A549 (cell line): Measurements from ENCODE around the gene METTL9. TPM values are rescaled to one million over a fixed set of nuclear protein-coding genes. Genes with fewer than 3 reads are reported as not detected.

Experiments used
- ATAC-seq, 2 experiments: fragments of 200-7000 bp in 1 of 2; fragments of >200 bp in 1 of 2; cut with Nextera tagmentation in 1 of 2; cut with Tn5 transposase in 1 of 2; 3 replicates each; pipeline versions ENCODE4 v1.8.0 to v1.9.1; 2018 to 2020; ENCODE audit warnings: mild to moderate bottlenecking in 1 of 2, moderate library complexity in 1 of 2
- CTCF ChIA-PET: fragments of 300-600 bp; sonication (Branson Sonifier 250); formaldehyde crosslinking; extraction: SDS; loops from one replicate; lab custom pipeline; 2021; ENCODE audit warnings: antibody characterized with exemption, inconsistent platforms; lab: Yijun Ruan, JAX
- POLR2A ChIA-PET: fragments of 350-600 bp; formaldehyde crosslinking; extraction: SDS; loops from one replicate; lab custom pipeline; 2021; ENCODE audit warnings: antibody characterized with exemption, inconsistent platforms; lab: Yijun Ruan, JAX
- DNase-seq, 2 experiments: peaks; one replicate each; pipeline versions ENCODE4 v3.0.0 to v3.0.0-alpha.2; 2011 to 2016; ENCODE audit warnings: low read depth in 1 of 2, low spot score in 1 of 2
- FAIRE-seq: peaks from 2 replicates; lab custom pipeline; 2011; peaks lifted over from hg19 to GRCh38; lab: Jason Lieb, UNC
- H3K27ac ChIP-seq, 2 experiments: fragments of >200 bp; sonication (Bioruptor Twin); formaldehyde crosslinking; 3 replicates each; pipeline ENCODE4 v1.5.1; 2016 to 2017
- H3K4me1 ChIP-seq: fragments of >200 bp; sonication (Bioruptor Twin); formaldehyde crosslinking; 3 replicates; pipeline ENCODE4 v1.6.1; 2016
- H3K4me2 ChIP-seq: fragments of >200 bp; sonication (Bioruptor Twin); formaldehyde crosslinking; 3 replicates; pipeline ENCODE4 v1.6.1; 2016
- H3K4me3 ChIP-seq: fragments of >200 bp; sonication (Bioruptor Twin); formaldehyde crosslinking; 3 replicates; pipeline ENCODE4 v1.5.1; 2016
- H3K9me3 ChIP-seq: fragments of >200 bp; sonication (Bioruptor Twin); formaldehyde crosslinking; 3 replicates; pipeline ENCODE4 v1.6.1; 2016
- CTCF ChIP-seq: fragments of >200 bp; sonication (Bioruptor Twin); formaldehyde crosslinking; IDR thresholded peaks from 3 replicates; pipeline ENCODE4 v1.5.1; 2016
- E2F6 ChIP-seq: IDR thresholded peaks from 2 replicates; pipeline ENCODE4 v1.6.1; 2012; ENCODE audit warnings: low read depth, borderline replicate concordance
- EP300 ChIP-seq, 2 experiments: fragments of >200 bp; sonication (Bioruptor Twin); formaldehyde crosslinking; IDR thresholded peaks; 2 replicates in 1 of 2; 3 replicates in 1 of 2; pipeline ENCODE4 v1.6.1; 2016 to 2017
- FOSB ChIP-seq: fragments of 250-450 bp; sonication (Bioruptor Pico); IDR thresholded peaks from 2 replicates; pipeline ENCODE4 v1.5.0; 2020; ENCODE audit warnings: mild to moderate bottlenecking, moderate library complexity
- JUN ChIP-seq, 2 experiments: fragments of >200 bp; sonication (Bioruptor Twin); formaldehyde crosslinking; IDR thresholded peaks; 2 replicates in 1 of 2; 3 replicates in 1 of 2; pipeline ENCODE4 v1.6.1; 2016 to 2017
- MAFK ChIP-seq: fragments of 450-650 bp; IDR thresholded peaks from 2 replicates; pipeline ENCODE4 v1.6.1; 2014; ENCODE audit not compliant: partially characterized antibody
- NPAS2 ChIP-seq: fragments of 250-450 bp; sonication (Bioruptor Pico); IDR thresholded peaks from 2 replicates; pipeline ENCODE4 v1.8.0; 2022; ENCODE audit warnings: mild to moderate bottlenecking, moderate library complexity, borderline replicate concordance
- NR3C1 ChIP-seq: fragments of >200 bp; sonication (Bioruptor Twin); formaldehyde crosslinking; IDR thresholded peaks from 3 replicates; pipeline ENCODE4 v1.6.1; 2017
- PBX3 ChIP-seq: IDR thresholded peaks from 2 replicates; pipeline ENCODE4 v1.6.1; 2012
- RNF2 ChIP-seq: fragments of 200-600 bp; sonication (generic); IDR thresholded peaks from 2 replicates; pipeline ENCODE4 v1.6.1; 2016; ENCODE audit warnings: low read depth, mild to moderate bottlenecking, antibody characterized with exemption, moderate library complexity, borderline replicate concordance
- SREBF2 ChIP-seq: fragments of 450-650 bp; IDR thresholded peaks from 2 replicates; pipeline ENCODE4 v1.6.1; 2014; ENCODE audit warnings: mild to moderate bottlenecking, moderate library complexity
- TFCP2L1 ChIP-seq: fragments of 250-450 bp; sonication (Bioruptor Pico); IDR thresholded peaks from 2 replicates; pipeline ENCODE4 v1.5.0; 2021; ENCODE audit warnings: mild to moderate bottlenecking
- ZC3H11A ChIP-seq: fragments of 450-650 bp; IDR thresholded peaks from 2 replicates; pipeline ENCODE4 v1.6.1; 2014; ENCODE audit warnings: antibody characterized with exemption, mild to moderate bottlenecking
- ZNF302 ChIP-seq: fragments of 250-450 bp; sonication (Bioruptor Pico); IDR thresholded peaks from 2 replicates; pipeline ENCODE4 v1.9.0; 2021; ENCODE audit warnings: inconsistent platforms, mild to moderate bottlenecking, moderate library complexity
- WGBS: methylation state at CpG from one replicate; pipeline ENCODE4 v1.1.6; 2017; ENCODE audit errors: missing lambda C conversion rate; 5-methylcytosine and 5-hydroxymethylcytosine counted together
- polyA plus RNA-seq, 4 experiments: library from polyadenylated mRNA; depleted of rRNA in 3 of 4; stranded (reverse); fragments of >200 nt; fragmentation: RNase III in 1 of 4; extraction: RNeasy Plus Mini Kit Qiagen cat#74134 plus additional on column Dnase treatment in 1 of 4; gene quantifications; 2 replicates in 3 of 4; 3 replicates in 1 of 4; pipeline ENCODE4 v1.2.3, GENCODE V29; 2011 to 2017
- TF ChIP-seq, protein P1 (sequence below): fragments of 150-350 bp; IDR thresholded peaks from 2 replicates; pipeline ENCODE4 v1.6.1; 2014; ENCODE audit warnings: low read depth, mild to moderate bottlenecking, low read length
- TF ChIP-seq, protein P2 (sequence below): fragments of 450-650 bp; IDR thresholded peaks from 2 replicates; pipeline ENCODE4 v1.6.1; 2014; ENCODE audit warnings: antibody characterized with exemption

METTL9 gene
- polyA plus RNA-seq, 2 of the 4 experiments (the other 2 are of a cell fraction), result 72.2 to 124 TPM

DNA sequence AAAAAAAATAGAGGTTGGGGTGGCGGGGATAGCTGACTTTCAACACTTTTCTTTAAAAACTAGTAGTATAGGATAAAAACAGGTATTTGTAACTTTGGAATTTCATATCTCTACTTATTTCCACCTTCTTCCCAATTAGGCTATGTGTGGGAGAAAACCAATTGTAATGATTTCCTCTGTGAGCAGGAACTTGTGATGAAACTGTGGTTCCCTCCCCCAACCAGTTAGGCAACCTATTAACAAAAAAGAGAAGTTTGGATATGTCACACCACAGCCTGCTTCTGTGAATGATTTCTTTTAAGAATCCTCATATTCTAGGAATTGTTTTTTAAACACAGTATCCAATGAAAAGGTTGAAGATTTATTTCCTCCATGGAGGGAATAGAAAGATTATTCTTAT is 51.1 kb downstream of the METTL9 start:
- no peak overlapping the region for H3K27ac ChIP-seq
- H3K4me1 ChIP-seq, result no peaks in the 10 kb centered on the region
- DNase-seq, result no peak
- H3K9me3 ChIP-seq, result no peaks in the 10 kb centered on the region
- no peak for FAIRE-seq
- CTCF ChIA-PET, result interaction anchor here (1.2 to 8.7 kb wide), 2 partner anchors 8 to 152 kb away, joined by 3 to 57 read pairs; no protein-coding TSS in a partner anchor
- WGBS, result 96% methylated on average over 1 of the region's 1 CpG
- no peak overlapping the region for H3K4me2 ChIP-seq
- no peak for ATAC-seq
- no peak overlapping the region for H3K4me3 ChIP-seq
- POLR2A ChIA-PET, result no interaction called here
- TF ChIP-seq NR3C1, result no peak
- TF ChIP-seq MAFK, result no peak

DNA sequence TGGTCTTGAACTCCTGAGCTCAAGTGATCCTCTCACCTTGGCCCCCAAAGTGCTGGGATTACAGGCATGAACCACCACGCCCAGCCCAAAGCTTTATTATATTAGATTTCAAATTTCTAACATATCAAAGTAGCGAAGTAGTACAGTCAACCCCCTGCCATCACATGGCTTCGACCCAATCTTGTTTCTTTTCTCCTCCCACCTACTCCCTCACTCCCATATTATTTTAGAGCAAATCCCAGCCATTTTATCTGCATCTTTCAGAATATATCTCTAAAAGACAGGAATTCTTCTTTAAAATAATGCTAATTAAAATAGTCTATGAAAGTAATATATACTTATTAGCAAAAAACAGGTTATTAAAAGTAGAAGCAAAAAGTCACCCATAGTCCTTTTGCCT is 52.1 kb downstream of the METTL9 start:
- no peak for FAIRE-seq
- 87% methylated on average over 3 of the region's 3 CpGs for WGBS
- Histone ChIP-seq H3K4me2 (no peak overlapping the region), H3K9me3 (no peaks in the 10 kb centered on the region), H3K4me1 (no peaks in the 10 kb centered on the region), H3K27ac (no peak overlapping the region), H3K4me3 (no peak overlapping the region)
- no peak for ATAC-seq
- ChIA-PET POLR2A (no interaction called here), CTCF (interaction anchor here (0.9 to 1.2 kb wide), 2 partner anchors 57 to 151 kb away, joined by 3 to 6 read pairs; no protein-coding TSS in a partner anchor)
- DNase-seq, result no peak
- TF ChIP-seq SREBF2, result no peak
- no peak for TF ChIP-seq RNF2
- no peak for TF ChIP-seq NPAS2 (CRISPR knock-in tag)
- TF ChIP-seq, protein P1, sequence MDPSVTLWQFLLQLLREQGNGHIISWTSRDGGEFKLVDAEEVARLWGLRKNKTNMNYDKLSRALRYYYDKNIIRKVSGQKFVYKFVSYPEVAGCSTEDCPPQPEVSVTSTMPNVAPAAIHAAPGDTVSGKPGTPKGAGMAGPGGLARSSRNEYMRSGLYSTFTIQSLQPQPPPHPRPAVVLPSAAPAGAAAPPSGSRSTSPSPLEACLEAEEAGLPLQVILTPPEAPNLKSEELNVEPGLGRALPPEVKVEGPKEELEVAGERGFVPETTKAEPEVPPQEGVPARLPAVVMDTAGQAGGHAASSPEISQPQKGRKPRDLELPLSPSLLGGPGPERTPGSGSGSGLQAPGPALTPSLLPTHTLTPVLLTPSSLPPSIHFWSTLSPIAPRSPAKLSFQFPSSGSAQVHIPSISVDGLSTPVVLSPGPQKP, result no peak
- TF ChIP-seq FOSB, result no peak

- CTCF ChIA-PET, result interaction anchor here (1.1 kb wide), 1 partner anchor 12 kb away, joined by 3 read pairs; no protein-coding TSS in a partner anchor
- DNase-seq (no peak), FAIRE-seq (no peak), ATAC-seq (no peak)
- Histone ChIP-seq H3K4me2 (no peak within 1 kb of the TSS), H3K4me1 (0 out of 3 replicates have a peak, but pooled peaks cover 3% of the 10 kb centered on the region), H3K9me3 (no peaks in the 10 kb centered on the region), H3K27ac (no peak within 1 kb of the TSS), H3K4me3 (no peak within 1 kb of the TSS)
- no peak for TF ChIP-seq PBX3
- TF ChIP-seq E2F6, result no peak
- TF ChIP-seq ZC3H11A, result no peak
- no peak for TF ChIP-seq JUN (IDR thresholded peaks at IDR 0.05)
- TF ChIP-seq, protein P2, sequence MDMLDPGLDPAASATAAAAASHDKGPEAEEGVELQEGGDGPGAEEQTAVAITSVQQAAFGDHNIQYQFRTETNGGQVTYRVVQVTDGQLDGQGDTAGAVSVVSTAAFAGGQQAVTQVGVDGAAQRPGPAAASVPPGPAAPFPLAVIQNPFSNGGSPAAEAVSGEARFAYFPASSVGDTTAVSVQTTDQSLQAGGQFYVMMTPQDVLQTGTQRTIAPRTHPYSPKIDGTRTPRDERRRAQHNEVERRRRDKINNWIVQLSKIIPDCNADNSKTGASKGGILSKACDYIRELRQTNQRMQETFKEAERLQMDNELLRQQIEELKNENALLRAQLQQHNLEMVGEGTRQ, result no peak
- no peak for TF ChIP-seq EP300 (IDR thresholded peaks at IDR 0.05)
- no peak for TF ChIP-seq ZNF302 (CRISPR knock-in tag)
- no peak for TF ChIP-seq CTCF
- no peak for TF ChIP-seq TFCP2L1 (CRISPR knock-in tag)
- POLR2A ChIA-PET, result no interaction called here
- 93% methylated on average over 6 of the region's 6 CpGs for WGBS
Measured at GRCh38 chr16:21652453-21652852, 53.1 kb downstream of the METTL9 start, which contains the start of gene IGSF6. TSS of gene IGSF6 (minus strand) at chr16:21652608. CDS start at chr16:21652598, 10 bp downstream.
